Body of pancreas (tissue), 4 donors: ENCODE data around the gene KLB. TPM values are rescaled to one million over a fixed set of nuclear protein-coding genes. Genes with fewer than 3 reads are reported as not detected.

Source experiments
- ATAC-seq: fragments of 150-250 bp; one replicate; pipeline ENCODE4 v1.9.1; 2016
- DNase-seq, 4 donors: peaks; one replicate each; pipeline ENCODE4 v3.0.0-alpha.2; 2019
- H3K27ac ChIP-seq, 4 donors: fragments of 200-600 bp; sonication (generic); 1 replicate in 3 of 4; 2 replicates in 1 of 4; pipeline versions ENCODE4 v1.5.1 to v1.6.1; 2016 to 2019; ENCODE audit warnings: mild to moderate bottlenecking in 1 of 4, mixed read lengths in 1 of 4, moderate library complexity in 1 of 4
- H3K27me3 ChIP-seq, 2 donors: fragments of 200-600 bp; sonication (generic); one replicate each; pipeline ENCODE4 v1.6.0; 2016; ENCODE audit warnings: mild to moderate bottlenecking in 1 of 2
- H3K36me3 ChIP-seq, 2 donors: fragments of 200-600 bp; sonication (generic); replicated peaks in 1 of 2; 2 replicates each; pipeline ENCODE4 v1.5.1; 2016; ENCODE audit warnings: low read depth in 2 of 2; ENCODE audit not compliant: insufficient read depth in 1 of 2
- H3K4me1 ChIP-seq: fragments of 200-600 bp; sonication (generic); one replicate; pipeline ENCODE4 v1.6.0; 2016
- H3K4me3 ChIP-seq, 2 donors: fragments of 200-600 bp; sonication (generic); 1 replicate in 1 of 2; 2 replicates in 1 of 2; pipeline ENCODE4 v1.5.1; 2016 to 2019
- H3K9me3 ChIP-seq, 3 donors: fragments of 200-600 bp; sonication (generic); 1 replicate in 2 of 3; 2 replicates in 1 of 3; pipeline ENCODE4 v1.5.1; 2016
- CTCF ChIP-seq, 7 experiments: fragments of 450-650 bp in 4 of 7; fragments of 200-600 bp in 3 of 7; sonication (generic) in 3 of 7; IDR thresholded peaks; one replicate each; pipeline ENCODE4 v1.5.1; 2016 to 2019; ENCODE audit warnings: antibody characterized with exemption in 7 of 7
- POLR2A ChIP-seq, 3 donors: fragments of 450-650 bp; IDR thresholded peaks; one replicate each; pipeline ENCODE4 v1.6.1; 2016; ENCODE audit warnings: antibody characterized with exemption in 3 of 3, mild to moderate bottlenecking in 2 of 3
- WGBS, 2 donors: methylation state at CpG; one replicate each; pipeline ENCODE4 v1.1.5; 2017; 5-methylcytosine and 5-hydroxymethylcytosine counted together
- intact Hi-C: fragments of 100-400 bp; cut with DNase I; formaldehyde crosslinking; loops from one replicate; pipeline ENCODE4 v1.15.1; 2023
- total RNA-seq, 2 donors: library from RNA; depleted of rRNA; stranded (reverse); fragments of >200 nt; gene quantifications; one replicate each; pipeline ENCODE4 v1.1.0, GENCODE V29; 2016

Gene KLB
- total RNA-seq, 2 donors from 2014 or later: 2.1 to 3.6 TPM

GRCh38 chr4:39480251-39480650, 73.5 kb downstream of the KLB start:
- H3K4me3 ChIP-seq: no peak overlapping the region
- H3K36me3 ChIP-seq: no peaks in the 10 kb centered on the region
- H3K27me3 ChIP-seq: no peaks in the 10 kb centered on the region
- ATAC-seq: no peak
- 95 to 97% methylated on average over 20 to 27 of the region's 27 CpGs for WGBS, 2 donors
- no peak overlapping the region for H3K27ac ChIP-seq
- H3K9me3 ChIP-seq: no peaks in the 10 kb centered on the region
- no peak for DNase-seq
- H3K4me1 ChIP-seq: no peaks in the 10 kb centered on the region
- no peak for TF ChIP-seq CTCF (IDR thresholded peaks at IDR 0.05)
- TF ChIP-seq POLR2A (IDR thresholded peaks at IDR 0.05): no peak
- intact Hi-C loops: no loop called here

- H3K36me3 ChIP-seq: no peaks in the 10 kb centered on the region
- H3K27me3 ChIP-seq: no peaks in the 10 kb centered on the region
- DNase-seq (no peak), ATAC-seq (no peak)
- no peak overlapping the region for H3K27ac ChIP-seq
- no peaks in the 10 kb centered on the region for H3K9me3 ChIP-seq
- no peaks in the 10 kb centered on the region for H3K4me1 ChIP-seq
- TF ChIP-seq POLR2A (IDR thresholded peaks at IDR 0.05) (no peak), CTCF (IDR thresholded peaks at IDR 0.05) (no peak)
- 72 to 84% methylated on average over 21 of the region's 21 CpGs for WGBS, 2 donors
- H3K4me3 ChIP-seq: no peak overlapping the region
- intact Hi-C loops: no loop called here
Observed at GRCh38 chr4:39480902-39481695, 74.4 kb downstream of the KLB start.

- TF ChIP-seq CTCF (IDR thresholded peaks at IDR 0.05): no peak
- TF ChIP-seq POLR2A (IDR thresholded peaks at IDR 0.05): no peak
- no peak overlapping the region for H3K4me3 ChIP-seq
- no peaks in the 10 kb centered on the region for H3K27me3 ChIP-seq
- no peaks in the 10 kb centered on the region for H3K36me3 ChIP-seq
- H3K27ac ChIP-seq: no peak overlapping the region
- no peaks in the 10 kb centered on the region for H3K4me1 ChIP-seq
- ATAC-seq (no peak), DNase-seq (no peak)
- intact Hi-C loops: no loop called here
- H3K9me3 ChIP-seq: no peaks in the 10 kb centered on the region
- WGBS, 2 donors: 68 to 83% methylated on average over 5 to 6 of the region's 6 CpGs
Observed at GRCh38 chr4:39484582-39485272, 78.0 kb downstream of the KLB start.

DNA sequence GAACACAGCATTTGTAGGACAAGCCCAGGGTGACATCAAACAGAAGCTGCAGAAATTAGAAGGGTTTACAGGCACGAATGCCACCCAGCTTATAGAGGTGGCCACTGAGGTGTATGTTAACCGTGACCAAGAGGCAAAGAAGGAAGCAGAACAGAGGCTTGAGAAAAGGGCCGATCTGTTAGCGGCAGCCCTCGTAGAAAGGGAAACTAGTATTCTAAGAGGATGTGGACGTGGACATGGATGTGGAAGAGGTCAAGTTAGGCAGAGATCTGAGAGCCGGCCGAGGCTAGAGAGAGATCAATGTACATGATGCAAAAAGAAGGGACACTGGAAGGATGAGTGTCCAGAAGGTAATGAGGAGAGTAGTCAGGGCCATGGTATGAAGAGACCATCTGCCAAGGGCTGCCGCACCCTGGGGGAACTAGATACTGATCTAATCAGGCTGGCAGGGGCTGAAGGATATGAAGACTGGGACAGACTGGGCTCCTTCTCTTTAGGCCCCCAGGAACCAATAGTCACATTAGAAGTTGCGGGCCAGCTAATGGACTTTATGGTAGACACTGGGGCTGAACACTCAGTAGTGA, 79.6 kb downstream of the KLB start:
- no peaks in the 10 kb centered on the region for H3K4me1 ChIP-seq
- intact Hi-C loops: no loop called here
- no peak overlapping the region for H3K4me3 ChIP-seq
- H3K36me3 ChIP-seq: no peaks in the 10 kb centered on the region
- TF ChIP-seq CTCF (IDR thresholded peaks at IDR 0.05) (no peak), POLR2A (IDR thresholded peaks at IDR 0.05) (no peak)
- no peak for DNase-seq
- 73 to 78% methylated on average over 9 to 10 of the region's 10 CpGs for whole genome bisulfite sequencing, 2 donors
- no peaks in the 10 kb centered on the region for H3K27me3 ChIP-seq
- no peaks in the 10 kb centered on the region for H3K9me3 ChIP-seq
- no peak for ATAC-seq
- H3K27ac ChIP-seq: no peak overlapping the region
